ENCODE data around the gene TMX4. TPM values are rescaled to one million over a fixed set of nuclear protein-coding genes. Genes with fewer than 3 reads are reported as not detected.

The TMX4 gene
- total RNA-seq, 1 experiment from 2014 or later: 11.7 TPM

- Histone ChIP-seq H2BK120ac (ENCODE audit: low read depth, low read length, poor library complexity, severe bottlenecking) (no peak overlapping the region), H4K91ac (ENCODE audit: insufficient read length, low read depth, low read length) (no peak overlapping the region), H2BK5ac (ENCODE audit: insufficient read length, low read length) (no peak overlapping the region), H3K4ac (ENCODE audit: low read depth, low read length) (no peak overlapping the region), H2BK15ac (ENCODE audit: low read depth, low read length) (no peak overlapping the region), H2AFZ (ENCODE audit: low read length) (no peak overlapping the region), H3K9ac (ENCODE audit: extremely low read depth, insufficient read length, low read length) (no peak overlapping the region), H3K4me2 (ENCODE audit: insufficient read depth, insufficient read length, low read length) (no peak overlapping the region), H2BK20ac (ENCODE audit: low read depth, low read length, poor library complexity, severe bottlenecking) (no peak overlapping the region), H3K56ac (ENCODE audit: insufficient read length, low read depth, low read length) (no peak overlapping the region), H3K27me3 (ENCODE audit: insufficient read depth, low read length) (no peaks in the 10 kb centered on the region), H4K8ac (replicated peaks; ENCODE audit: insufficient read length, low read depth, low read length) (no peak overlapping the region), H3K14ac (ENCODE audit: insufficient read depth, low read length) (no peak overlapping the region), H3K4me1 (ENCODE audit: insufficient read depth, low read length) (no peaks in the 10 kb centered on the region), H3K9me3 (ENCODE audit: control insufficient read depth, low read depth, low read length) (no peaks in the 10 kb centered on the region), H3K79me1 (ENCODE audit: insufficient read depth, low read depth, low read length, poor library complexity, severe bottlenecking) (no peaks in the 10 kb centered on the region), H4K20me1 (ENCODE audit: control insufficient read depth, insufficient read depth, insufficient read length) (no peaks in the 10 kb centered on the region), H4K5ac (ENCODE audit: insufficient read length, low read depth, low read length) (no peak overlapping the region), H3T11ph (ENCODE audit: low read length) (no peak overlapping the region), H2BK12ac (ENCODE audit: insufficient read length, low read depth, low read length) (no peak overlapping the region), H3K79me2 (ENCODE audit: insufficient read depth, low read length) (no peaks in the 10 kb centered on the region), H3K27ac (ENCODE audit: insufficient read length, low read depth, low read length) (no peak overlapping the region), H3K23ac (ENCODE audit: insufficient read length, low read depth, low read length) (no peak overlapping the region), H3K23me2 (ENCODE audit: insufficient read length, low read depth, low read length, poor library complexity, severe bottlenecking) (no peaks in the 10 kb centered on the region), H2AK5ac (ENCODE audit: insufficient read length, low read length) (no peak overlapping the region), H3K18ac (ENCODE audit: insufficient read length, low read depth, low read length) (no peak overlapping the region)
- Mint-ChIP-seq H3K9me3 (no peaks in the 10 kb centered on the region), H3K4me3 (no peak overlapping the region), H3K4me1 (no peaks in the 10 kb centered on the region), H3K27me3 (ENCODE audit: low read depth) (no peaks in the 10 kb centered on the region), H3K27ac (no peak overlapping the region), H3K36me3 (ENCODE audit: insufficient read depth in 1 of 3, low read depth in 3 of 3) (no peaks in the 10 kb centered on the region)
- no peak for DNase-seq
- TF ChIP-seq, protein P1, sequence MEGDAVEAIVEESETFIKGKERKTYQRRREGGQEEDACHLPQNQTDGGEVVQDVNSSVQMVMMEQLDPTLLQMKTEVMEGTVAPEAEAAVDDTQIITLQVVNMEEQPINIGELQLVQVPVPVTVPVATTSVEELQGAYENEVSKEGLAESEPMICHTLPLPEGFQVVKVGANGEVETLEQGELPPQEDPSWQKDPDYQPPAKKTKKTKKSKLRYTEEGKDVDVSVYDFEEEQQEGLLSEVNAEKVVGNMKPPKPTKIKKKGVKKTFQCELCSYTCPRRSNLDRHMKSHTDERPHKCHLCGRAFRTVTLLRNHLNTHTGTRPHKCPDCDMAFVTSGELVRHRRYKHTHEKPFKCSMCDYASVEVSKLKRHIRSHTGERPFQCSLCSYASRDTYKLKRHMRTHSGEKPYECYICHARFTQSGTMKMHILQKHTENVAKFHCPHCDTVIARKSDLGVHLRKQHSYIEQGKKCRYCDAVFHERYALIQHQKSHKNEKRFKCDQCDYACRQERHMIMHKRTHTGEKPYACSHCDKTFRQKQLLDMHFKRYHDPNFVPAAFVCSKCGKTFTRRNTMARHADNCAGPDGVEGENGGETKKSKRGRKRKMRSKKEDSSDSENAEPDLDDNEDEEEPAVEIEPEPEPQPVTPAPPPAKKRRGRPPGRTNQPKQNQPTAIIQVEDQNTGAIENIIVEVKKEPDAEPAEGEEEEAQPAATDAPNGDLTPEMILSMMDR (conservative IDR thresholded peaks at IDR 0.05): no peak
- WGBS (ENCODE audit: extremely low coverage, insufficient read length, low lambda C conversion rate): no CpG with 5 or more reads among the region's 4 CpGs
Measured at GRCh38 chr20:7967199-7967844, 52.2 kb downstream of the TMX4 start.
